ENCODE results near the gene SEBOX.
A peak's percentile ranks its signal among the peaks of the same experiment; 100 is the strongest.

SEBOX gene, protein sequence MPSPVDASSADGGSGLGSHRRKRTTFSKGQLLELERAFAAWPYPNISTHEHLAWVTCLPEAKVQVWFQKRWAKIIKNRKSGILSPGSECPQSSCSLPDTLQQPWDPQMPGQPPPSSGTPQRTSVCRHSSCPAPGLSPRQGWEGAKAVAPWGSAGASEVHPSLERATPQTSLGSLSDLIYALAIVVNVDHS

DNA sequence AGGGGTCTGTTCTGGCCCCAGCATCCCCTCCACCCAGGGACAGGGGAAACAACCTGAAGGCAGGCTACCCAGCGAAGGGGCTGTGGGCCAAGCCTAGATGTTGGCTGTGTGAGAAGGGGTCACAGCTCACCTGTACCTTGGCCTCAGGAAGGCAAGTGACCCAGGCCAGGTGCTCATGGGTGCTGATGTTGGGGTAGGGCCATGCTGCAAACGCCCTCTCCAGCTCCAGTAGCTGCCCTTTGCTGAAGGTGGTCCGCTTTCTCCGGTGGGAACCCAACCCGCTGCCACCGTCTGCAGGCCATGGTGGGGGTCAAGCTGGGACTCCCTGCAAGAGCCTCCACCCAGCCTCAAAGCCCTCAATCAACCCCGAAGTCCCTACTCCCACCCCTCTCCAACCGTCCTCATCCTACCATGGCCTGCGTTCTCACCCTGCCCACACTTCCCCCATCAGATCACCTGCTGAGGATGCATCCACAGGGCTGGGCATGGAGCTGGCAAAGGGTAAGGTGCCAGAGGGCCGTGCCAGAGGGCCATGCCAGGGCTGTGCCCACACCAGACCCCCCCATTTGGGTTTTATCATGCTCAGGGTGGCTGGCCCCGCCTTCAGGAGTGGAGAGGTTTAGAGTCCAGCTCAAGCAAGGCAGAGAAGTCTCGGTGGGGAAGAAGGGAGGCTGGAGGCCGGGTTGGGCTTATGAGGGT, at the start of gene SEBOX:
TSS of gene SEBOX (minus strand) at position 535 of the 699 bp plus-strand sequence. CDS start at position 487, 48 bp downstream.
- no peak for DNase-seq

DNA sequence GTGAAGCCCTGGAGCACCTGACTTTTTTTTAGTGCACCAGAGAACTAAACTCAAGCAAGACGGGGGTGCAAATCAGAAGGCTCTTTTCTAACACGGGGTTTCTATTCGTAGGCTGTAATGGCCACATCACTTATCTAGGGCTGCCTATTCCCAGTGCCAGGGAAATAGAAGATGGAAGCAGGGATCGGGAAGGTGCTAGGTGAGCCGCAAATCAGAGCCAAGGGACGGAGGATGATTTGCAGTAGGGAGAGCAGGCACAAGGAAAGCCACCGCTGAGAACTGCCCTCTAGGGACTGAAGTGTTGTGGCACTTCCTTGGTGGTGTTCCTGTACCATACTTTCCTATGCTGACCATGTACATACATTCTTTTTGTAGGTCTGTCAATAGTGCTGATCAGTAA, 48.8 kb upstream of the SEBOX start:
- no peak for DNase-seq

DNA sequence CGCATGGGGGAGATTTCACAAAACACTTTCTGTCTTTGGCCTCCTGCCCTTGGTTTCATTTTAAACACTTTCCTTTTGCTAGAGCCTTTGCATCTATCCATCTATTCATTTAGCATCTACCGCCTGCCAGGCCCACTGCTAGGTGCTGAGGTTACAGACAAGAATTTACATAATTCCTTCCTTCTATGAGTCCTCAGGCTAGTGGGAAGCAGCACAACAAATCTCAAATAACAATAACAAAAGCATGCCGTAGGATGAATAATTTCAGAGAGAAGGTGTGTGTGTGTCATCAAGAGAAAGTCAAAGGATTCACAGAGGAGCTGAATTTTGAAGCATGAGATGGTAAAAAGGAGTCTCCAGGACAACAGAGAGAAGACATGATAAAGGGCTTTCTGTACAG, 47.1 kb upstream of the SEBOX start:
- no peak for DNase-seq

DNA sequence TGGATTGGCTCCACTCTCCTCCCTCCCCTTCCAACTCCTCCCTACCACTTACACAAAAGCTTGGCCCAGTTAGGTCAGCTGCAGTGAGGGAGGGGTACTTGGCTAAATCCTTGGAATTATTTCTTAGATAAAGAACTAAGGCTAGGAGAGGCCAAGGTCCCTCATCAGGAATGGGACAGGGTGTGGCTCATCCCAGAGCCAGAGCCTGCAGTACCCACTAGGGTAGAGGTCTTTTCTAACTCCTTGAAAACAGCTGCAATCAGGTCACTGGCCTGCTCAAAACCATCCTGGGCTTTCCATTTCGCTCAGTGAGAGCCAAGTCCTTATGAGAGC, 42.9 kb upstream of the SEBOX start:
- no peak for DNase-seq

DNA sequence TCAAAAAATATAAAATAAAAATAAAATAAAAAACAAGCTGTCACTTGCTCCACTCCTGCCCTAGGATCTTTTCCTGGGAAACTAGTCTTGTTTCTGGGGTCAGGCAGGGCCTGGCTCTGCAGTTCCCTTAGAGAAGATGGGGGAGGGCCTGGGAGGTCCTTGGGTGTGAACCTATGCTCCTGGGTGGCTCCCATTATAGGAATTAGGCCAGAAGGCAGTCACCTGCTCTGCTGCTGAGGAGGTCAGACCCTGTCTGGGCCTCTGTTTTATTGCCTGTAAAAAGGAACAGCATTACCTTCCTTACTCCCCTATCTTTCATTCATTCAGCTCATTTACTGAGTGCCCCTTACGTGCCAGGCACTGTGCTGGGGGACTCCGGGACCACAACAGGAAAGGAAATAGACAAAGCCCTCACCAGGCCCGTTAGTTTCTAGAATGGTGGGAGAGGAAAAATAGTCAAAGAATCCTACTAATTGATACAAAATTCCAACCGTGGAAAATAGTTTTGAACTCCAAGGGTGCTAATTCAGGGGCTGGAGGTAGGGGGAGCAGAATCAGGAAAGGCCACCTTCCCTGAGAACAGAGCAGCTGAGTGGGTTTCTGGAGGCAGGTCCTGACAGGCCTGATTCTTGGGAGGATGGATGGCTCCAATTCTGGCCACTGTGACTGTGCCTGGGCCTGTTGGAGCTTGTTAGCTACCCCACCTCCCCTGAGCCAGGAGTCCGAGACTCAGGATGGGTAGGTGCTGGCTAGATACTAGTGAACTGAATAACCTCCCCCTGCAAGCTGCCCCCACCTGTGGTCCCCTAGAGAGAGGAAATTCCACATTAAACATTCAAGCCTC, 42.4 kb upstream of the SEBOX start:
- no peak for DNase-seq

DNA sequence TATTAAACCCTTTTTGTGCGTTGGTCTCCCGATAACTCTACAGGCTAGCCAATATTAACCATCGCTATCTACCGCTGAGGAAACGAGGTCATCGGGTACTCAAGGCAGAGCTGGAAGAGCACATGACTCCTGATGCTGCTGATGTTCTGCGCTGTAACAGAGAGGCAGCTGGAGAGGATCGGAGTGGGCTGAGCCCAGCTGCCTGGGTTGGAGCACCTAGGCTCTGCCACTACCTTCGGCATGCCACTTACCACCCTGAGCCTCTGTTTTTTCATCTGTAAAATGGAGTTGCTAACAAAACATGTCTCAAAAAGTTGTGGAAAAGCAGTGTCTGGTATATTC, 41.4 kb upstream of the SEBOX start:
- no peak for DNase-seq

DNA sequence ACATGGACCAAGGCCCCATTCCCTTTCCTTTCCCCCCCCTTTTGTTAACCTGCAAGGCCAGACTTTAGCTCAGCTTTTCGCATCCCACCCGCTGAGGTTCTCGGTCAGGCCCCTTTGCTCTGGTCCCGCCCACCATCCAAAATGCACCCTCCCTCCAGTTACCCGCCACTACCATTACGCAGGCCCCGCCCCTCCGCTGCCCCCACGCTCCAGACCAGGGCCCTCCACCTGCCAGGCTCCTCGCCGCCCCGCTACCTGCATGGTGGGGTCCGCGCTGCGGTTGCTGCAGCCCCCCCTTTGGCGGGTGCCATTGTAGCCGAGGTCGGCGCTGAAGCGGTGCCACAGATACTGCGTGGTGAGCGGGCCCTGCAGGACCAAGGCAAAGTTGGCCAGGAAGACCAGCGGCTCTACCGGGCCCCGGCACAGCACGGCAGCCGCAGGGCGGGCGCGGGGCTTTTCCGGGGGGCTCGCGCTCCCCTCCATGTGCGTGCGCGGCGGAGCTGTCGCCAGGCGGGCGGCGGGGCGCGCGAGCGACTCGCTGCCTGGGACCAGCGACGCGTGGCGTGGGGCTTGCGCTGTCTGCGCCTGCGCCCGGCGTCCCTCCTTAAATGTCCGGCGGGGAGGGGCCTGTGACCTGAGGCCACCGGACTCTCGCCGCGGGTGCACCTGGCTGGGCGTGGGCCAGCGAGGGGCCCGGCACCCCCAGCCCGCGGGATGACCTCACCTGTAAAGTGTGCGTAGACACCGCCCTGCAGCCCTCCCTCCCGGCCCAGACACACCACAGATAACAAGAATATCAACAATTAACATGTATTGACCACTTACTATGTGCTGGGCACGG, 40.9 kb upstream of the SEBOX start, which contains the start of gene SLC46A1:
TSS of gene SLC46A1 (minus strand) at position 581 of the 841 bp plus-strand sequence. CDS start at position 483, 98 bp downstream.
- DNase-seq: peak; percentile 29

DNA sequence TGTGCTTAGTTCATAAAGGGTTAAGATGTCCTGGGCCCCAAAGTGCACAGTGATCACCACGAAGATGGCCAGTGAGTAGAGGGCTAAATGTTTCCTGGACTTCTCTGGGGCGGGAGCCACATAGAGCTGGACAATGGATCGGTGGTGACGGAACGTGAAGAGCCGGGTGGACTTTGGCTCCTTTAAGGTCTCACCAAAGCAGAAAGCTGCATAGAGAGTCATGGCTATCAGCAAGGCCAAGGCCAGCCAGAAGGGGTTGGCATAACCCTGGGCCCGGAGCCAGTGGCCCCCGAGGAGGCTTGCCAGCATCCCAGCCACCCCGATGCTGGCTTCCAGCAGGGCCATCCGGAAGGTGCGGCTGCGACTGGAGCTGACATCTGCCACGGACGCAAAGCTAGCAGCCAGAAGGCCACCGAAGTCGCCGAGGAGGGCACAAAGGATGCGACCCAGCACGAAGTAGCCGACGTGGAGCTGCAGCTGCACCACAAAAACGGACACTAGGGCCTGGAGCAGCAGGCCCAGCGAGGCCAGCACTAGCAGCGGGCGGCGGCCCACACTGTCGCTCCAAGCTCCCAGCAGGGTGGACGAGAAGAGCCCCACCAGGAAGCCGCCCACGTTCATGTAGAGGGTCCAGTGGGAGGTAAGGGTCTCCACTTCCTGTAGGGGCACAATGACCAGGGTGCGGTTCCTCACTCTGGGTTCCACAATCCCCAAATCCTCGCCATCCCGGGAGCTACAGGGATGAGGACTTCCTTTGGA, 40.0 kb upstream of the SEBOX start:
- DNase-seq: no peak

DNA sequence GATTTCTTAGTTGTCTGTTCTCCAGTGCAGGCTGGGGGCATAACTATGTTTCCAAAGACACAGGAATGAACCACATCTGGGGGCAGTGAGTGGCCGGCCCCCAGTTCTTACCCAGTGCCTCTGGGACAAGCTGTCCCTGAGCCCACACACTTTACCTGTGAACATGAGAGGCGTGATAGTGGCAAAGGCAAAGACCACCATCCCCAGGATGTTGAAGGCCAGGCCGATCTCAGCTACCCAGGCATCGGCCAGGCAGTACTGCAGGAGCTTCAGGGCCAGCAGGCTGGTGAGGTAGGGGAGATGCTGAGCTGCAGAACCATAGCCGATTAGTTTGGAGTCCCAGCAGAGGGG, 39.4 kb upstream of the SEBOX start:
- no peak for DNase-seq

DNA sequence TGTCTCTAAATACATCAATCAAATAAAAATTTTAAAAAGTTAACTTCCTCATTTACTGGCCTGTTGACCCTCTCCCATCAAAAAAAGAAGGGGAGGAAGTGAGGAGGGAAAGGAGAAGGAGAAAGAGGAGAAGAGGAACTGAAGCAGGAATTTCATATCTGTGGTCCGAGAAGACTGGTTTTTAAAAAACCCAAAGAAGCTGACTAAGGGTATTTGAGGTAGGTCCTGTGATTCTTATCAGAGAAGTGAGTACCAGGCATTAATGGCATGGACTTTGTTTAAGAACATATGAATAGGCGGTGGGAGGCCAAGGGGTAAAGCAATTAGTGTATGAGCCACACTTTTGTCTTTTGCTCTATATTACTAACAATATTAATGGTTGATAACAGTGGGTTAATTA, 39.0 kb upstream of the SEBOX start:
- no peak for DNase-seq

DNA sequence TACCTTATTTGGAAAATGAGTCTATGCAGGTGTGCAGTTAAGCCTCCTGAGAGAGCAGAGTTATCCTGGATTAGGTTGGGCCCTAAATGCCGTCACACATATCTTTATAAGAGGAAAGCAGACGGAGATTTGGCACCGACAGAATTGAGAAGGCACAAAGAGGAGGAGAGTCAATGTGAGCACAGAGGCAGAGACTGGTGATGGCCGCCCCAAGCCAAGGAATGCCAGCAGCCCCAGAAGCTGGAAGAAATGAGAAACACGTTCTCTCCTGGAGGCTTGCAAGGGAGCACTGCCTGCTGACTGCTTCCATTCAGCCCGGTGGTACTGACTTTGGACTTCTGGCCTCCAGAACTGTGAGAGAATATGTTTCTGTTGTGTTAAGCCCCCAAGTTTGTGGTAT, 37.8 kb upstream of the SEBOX start:
- no peak for DNase-seq

DNA sequence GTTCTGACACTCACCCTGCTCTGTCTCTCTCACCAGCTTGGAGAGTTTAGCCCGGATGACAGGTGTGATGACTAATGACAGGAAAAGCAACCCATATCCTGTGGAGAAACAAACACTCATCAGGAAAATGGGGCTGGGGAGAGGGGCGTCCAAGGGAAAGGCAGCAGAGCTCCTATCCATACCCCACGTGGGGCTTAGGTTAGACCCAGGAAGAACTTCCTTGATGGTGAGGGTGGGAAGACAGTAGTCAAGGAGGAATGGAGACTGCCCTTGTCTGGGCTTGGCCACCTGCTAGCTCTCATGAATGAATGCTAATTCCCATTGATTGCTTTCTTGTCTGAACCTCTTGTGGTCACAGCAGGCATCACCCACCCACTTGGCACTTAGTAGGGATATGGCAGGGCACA, 37.2 kb upstream of the SEBOX start:
- no peak for DNase-seq

DNA sequence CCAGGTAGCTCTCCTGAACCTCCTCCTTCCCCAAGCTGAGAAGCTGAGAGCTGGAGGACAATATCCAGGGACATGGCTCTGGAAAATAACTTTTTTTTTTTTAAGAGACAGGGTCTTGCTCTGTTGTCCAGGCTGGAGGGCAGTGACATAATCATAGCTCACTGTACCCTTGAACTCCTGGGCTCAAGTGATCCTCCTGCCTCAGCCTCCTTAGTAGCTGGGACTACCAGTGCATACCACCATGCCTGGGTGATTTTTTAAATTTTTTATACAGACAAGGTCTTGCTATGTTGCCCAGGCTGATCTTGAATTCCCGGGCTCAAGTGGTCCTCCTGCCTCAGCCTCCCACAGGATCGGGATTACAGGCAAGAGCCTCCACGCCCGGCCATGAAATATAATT, 34.8 kb upstream of the SEBOX start:
- no peak for DNase-seq

DNA sequence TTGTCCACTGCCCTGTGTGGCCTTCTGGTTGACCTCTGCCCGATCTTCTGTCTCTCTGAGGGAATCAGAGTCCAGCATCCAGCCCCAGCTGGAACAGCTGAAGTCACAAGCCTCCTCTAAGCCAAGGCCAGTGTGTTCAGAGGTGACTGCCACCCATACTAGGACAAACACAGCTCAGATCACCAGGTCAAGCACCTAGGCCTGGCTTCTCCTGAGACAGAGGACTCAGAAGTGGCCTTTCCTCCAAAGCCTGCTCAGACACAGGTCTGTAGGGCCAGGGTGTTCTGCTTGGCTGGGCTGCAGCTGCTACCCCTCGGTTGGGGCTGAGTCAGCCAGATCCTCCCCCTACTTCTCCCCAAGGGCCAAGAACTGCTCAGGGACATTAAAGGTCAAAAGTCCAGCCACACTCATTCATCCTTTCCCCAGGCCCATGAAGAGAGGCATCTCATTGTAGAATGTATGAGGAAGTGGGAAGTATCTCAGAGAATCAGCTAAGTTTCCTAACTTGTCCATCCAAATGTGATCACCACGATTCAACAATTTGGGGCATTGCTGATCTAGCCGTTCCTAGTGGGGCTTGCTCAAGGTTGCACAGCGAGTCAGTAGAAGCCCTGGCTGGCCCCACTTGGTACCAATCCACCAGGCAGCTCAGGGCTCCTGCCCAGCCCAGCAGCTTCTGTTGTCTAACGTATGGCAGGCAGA, 33.4 kb upstream of the SEBOX start:
- no peak for DNase-seq

DNA sequence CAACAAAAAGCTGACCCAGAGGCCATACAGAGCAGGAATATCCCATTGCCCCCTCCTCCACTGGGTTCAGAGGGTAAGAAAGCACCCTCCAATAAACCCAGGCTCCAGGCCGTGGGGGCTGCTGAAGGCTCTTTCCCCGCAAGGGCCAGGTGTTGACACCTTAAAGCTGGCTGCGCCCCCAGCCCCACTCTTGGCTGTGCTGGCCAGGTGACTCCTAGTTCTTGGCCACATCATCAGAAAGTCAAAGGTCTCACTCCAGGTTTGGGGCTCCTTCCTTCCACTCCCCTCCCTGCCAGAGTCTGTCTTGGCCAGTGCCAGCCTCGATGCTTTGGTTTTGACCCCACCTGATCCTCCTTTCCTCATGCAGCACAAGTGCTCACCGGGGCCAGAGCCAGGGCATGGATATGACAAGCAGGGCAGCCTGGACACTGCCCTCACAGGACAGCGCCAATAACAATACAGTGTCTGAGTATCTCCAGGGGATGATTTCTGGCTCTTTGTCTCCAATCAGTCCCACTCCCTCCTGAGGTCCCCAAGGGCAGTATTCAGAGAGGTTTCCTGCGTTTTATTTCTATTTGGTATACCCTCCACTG, 32.8 kb upstream of the SEBOX start:
- DNase-seq: no peak

DNA sequence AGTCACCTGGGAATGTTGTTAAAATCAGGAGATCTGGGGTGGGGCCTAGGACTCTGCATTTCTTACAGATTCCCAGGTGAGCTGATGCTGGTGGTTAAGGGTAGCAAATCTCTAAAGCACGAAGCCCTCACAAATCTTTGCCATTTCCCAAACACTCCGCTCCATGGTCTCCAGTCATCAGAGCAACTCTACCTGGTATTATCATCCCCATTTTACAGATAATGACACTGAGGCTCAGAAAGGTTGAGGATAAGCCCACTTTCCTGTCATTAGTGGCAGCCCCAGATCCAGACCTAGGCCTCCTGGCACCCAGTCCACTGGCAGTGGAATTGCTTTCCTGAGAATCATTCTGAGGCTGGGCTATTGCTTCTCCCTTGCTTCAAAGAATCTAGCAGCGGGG, 32.3 kb upstream of the SEBOX start:
- no peak for DNase-seq

DNA sequence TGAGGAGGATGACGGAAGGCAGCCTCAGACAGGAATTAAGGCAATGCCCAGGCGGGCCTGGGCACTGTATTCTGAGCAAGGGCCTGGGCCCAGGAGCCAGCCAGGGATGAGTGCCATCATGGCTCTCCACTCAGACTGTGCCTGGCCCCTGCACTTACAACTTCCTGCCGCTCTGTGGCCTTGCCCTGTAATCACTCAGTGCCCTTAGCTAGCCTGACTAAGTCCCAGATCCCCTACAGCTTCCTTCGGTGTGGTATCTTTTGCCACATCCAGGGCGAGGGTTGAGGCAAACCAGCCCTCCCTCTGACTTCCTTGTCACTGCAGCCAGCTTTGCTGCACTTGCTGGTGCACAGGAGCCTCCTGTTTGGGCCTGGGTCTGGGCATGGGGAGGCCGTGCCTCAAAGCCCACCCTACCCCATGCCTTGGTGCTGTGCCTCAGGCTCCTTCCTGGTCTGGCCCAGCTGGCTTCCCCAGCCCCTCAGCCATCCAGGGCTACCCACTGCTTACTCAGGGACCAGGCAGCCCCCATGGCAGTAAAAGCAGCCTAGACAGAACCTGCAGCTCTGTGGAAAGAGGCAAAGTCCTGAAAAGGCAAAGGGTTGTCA, 31.7 kb upstream of the SEBOX start:
- DNase-seq: no peak

DNA sequence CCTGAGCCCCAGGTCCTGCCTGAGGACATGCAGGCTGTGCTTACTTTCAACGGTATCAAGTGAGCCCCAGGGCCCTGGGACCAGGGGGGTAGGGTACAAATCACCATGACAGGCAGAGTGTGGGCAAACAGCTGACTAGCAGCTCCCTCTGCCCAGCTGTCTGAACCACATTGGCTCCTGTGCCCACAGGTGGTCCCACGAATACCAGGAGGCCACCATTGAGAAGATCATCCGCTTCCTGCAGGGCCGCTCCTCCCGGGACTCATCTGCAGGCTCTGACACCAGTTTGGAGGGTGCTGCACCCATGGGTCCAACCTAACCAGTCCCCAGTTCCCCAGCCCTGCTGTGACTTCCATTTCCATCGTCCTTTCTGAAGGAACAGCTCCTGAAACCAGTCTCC, 31.0 kb upstream of the SEBOX start:
- DNase-seq: no peak

DNA sequence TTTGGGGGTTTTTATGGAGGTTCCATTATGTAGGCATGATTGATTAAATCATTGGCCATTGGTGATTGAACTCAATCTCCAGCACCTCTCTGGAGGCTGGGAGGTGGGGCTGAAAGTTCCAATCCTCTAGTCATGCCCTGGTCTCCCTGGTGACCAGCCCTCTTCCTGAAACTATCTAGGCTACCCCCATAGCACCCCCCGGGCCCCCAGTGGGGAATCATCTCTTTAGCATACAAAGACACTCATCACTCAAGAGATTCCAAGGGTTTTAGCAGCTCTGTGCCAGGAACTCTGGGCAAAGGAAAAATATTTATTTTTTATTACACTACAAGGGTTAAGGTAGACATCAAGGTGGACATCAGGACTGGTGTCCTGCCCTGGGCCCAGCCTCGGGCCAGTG, 30.4 kb upstream of the SEBOX start:
- no peak for DNase-seq

DNA sequence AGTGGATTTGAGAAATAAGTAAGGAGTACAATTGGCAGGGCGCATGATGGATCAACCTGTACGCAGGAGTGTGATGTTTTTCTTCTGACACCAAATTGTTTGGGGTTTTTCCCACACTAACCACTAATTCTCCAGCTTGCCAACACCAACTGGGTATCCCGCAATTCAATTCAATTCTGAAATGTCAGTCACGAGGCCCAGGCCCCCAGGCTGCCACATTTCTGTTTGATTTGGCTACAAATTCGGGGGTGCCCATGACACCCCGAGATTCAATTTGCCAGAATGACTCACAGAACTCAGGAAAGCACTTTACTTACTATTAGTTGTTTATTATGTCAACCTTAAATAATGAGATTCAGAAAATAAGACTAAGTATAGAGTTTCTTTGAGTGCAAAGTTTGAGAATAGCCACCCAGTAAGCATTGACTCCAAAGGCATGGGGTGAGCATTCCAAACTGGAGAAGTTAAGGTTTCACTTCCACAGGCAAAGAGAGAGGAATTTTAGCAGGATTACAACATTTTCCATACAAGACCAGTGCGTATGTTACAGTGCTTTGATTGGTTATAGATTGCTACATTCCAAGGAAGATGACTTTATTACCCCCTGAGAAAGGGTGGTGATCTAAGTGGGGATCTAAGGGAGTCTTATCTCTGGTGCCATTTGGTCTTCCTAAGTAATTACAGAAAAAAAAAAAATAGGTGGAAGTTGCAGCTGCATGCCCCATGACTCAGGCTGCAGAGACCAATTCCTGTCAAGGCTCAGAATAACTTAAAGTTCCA, 29.5 kb upstream of the SEBOX start:
- no peak for DNase-seq
